GM06990 (cell line): ENCODE data around the gene CENPF.

Source experiments
- DNase-seq: peaks from one replicate; pipeline ENCODE4 v3.0.0-alpha.2; 2011; ENCODE audit not compliant: insufficient read length; ENCODE audit errors: extremely low read depth
- H3K27me3 ChIP-seq: replicated peaks from 2 replicates; pipeline ENCODE4 v1.6.0; 2011; ENCODE audit warnings: low read length; ENCODE audit not compliant: control insufficient read depth, insufficient read depth
- H3K36me3 ChIP-seq: 2 replicates; pipeline ENCODE4 v1.5.1; 2011; ENCODE audit warnings: low read length; ENCODE audit not compliant: control insufficient read depth, insufficient read depth
- H3K4me3 ChIP-seq: replicated peaks from 2 replicates; pipeline ENCODE4 v1.5.1; 2011; ENCODE audit warnings: low read depth, mild to moderate bottlenecking, control low read depth, low read length
- TF ChIP-seq, protein P1 (sequence below): IDR thresholded peaks from 2 replicates; pipeline ENCODE4 v1.5.1; 2011; ENCODE audit warnings: low read length, control low read depth, mild to moderate bottlenecking, inconsistent platforms; ENCODE audit not compliant: insufficient read depth, poor library complexity, severe bottlenecking

The CENPF gene

GRCh38 chr1:214648801-214649200, 45.8 kb downstream of the CENPF start:
- no peak for DNase-seq
- H3K36me3 ChIP-seq, result peaks cover 4% of the 10 kb centered on the region
- H3K27me3 ChIP-seq, result no peaks in the 10 kb centered on the region
- H3K4me3 ChIP-seq, result no peak overlapping the region
- TF ChIP-seq, protein P1, sequence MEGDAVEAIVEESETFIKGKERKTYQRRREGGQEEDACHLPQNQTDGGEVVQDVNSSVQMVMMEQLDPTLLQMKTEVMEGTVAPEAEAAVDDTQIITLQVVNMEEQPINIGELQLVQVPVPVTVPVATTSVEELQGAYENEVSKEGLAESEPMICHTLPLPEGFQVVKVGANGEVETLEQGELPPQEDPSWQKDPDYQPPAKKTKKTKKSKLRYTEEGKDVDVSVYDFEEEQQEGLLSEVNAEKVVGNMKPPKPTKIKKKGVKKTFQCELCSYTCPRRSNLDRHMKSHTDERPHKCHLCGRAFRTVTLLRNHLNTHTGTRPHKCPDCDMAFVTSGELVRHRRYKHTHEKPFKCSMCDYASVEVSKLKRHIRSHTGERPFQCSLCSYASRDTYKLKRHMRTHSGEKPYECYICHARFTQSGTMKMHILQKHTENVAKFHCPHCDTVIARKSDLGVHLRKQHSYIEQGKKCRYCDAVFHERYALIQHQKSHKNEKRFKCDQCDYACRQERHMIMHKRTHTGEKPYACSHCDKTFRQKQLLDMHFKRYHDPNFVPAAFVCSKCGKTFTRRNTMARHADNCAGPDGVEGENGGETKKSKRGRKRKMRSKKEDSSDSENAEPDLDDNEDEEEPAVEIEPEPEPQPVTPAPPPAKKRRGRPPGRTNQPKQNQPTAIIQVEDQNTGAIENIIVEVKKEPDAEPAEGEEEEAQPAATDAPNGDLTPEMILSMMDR, result no peak

DNA sequence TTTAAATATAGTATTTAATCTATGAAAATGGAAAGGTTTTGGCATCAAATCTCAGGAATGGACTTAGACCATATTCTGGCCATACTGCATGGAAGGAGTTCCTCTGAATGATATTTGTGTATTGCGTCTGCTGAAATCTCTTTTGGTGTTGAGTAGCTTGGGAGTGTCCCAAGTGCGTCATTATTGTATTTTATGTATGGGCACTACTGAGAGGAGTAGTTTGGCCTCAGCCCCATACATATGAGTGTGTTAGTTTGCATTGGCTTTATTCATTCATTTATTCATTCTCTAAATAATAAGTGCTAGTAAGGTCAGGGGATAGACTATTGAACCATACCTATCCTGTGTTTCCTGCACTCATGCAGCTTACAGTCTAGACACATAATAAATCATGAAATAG, 46.6 kb downstream of the CENPF start:
- TF ChIP-seq, protein P1, result no peak
- Histone ChIP-seq H3K4me3 (no peak overlapping the region), H3K27me3 (no peaks in the 10 kb centered on the region), H3K36me3 (peaks cover 4% of the 10 kb centered on the region)
- DNase-seq, result no peak

DNA sequence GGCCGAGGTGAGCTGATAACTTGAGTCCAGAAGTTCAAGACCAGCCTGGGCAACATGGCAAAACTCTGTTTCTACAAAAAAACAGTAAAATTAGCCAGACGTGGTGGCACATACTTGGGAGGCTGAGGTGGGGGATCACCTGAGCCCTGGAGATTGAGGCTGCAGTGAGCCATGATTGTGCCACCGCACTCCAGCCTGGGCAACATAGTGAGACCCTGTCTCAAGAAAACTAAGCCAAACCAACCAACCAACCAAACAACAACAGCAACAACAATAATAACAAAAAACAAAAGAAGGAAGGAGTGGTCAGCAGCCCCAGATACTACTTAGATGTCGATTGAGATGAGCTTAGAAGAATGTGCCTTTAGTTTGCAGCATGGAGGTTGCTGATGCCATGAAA, 47.7 kb downstream of the CENPF start:
- Histone ChIP-seq H3K4me3 (no peak overlapping the region), H3K27me3 (no peaks in the 10 kb centered on the region), H3K36me3 (peaks cover 4% of the 10 kb centered on the region)
- DNase-seq, result no peak
- TF ChIP-seq, protein P1, result no peak

DNA sequence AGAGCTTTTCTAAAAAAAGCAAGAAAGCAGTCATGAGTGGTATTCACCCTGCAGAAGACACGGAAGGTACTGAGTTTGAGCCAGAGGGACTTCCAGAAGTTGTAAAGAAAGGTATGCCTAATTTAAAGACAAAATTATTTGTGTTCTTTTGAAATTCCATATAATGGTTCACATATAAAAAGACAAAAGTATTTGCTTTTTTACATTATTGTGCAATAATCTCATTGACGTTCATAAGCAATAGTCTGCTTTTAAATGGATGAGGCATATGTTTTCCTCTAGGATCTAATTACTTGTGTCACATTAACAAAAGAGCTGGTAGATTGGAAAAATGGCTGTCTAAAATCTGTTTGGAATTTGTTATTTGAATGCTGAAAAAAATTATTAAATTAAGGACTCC, 54.3 kb downstream of the CENPF start:
- Histone ChIP-seq H3K4me3 (no peak overlapping the region), H3K27me3 (no peaks in the 10 kb centered on the region), H3K36me3 (peaks cover 5% of the 10 kb centered on the region)
- TF ChIP-seq, protein P1, result no peak
- no peak for DNase-seq

GRCh38 chr1:214658175-214658574, 55.2 kb downstream of the CENPF start:
- no peaks in the 10 kb centered on the region for H3K27me3 ChIP-seq
- TF ChIP-seq, protein P1, result no peak
- DNase-seq, result no peak
- no peak overlapping the region for H3K4me3 ChIP-seq
- H3K36me3 ChIP-seq, result peaks cover 4% of the 10 kb centered on the region

DNA sequence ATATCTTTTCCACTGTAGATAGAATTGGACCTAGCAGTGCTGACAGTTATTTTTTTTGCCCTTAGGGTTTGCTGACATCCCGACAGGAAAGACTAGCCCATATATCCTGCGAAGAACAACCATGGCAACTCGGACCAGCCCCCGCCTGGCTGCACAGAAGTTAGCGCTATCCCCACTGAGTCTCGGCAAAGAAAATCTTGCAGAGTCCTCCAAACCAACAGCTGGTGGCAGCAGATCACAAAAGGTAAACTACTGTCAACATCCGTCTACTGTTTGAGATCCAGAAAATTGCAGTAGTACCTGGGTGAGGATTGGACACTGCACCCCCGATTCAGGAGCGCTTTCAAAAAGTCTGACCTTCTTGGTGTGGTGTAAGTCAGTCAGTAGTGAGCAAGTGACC, 55.8 kb downstream of the CENPF start:
- TF ChIP-seq, protein P1, result peak; percentile 17
- Histone ChIP-seq H3K36me3 (peaks cover 5% of the 10 kb centered on the region), H3K27me3 (no peaks in the 10 kb centered on the region), H3K4me3 (no peak overlapping the region)
- DNase-seq, result no peak
